SJCRH30 (cell line): ENCODE measurements around the gene CBX2. TPM values are rescaled to one million over a fixed set of nuclear protein-coding genes. Genes with fewer than 3 reads are reported as not detected.

Experiments
- DNase-seq, 2 experiments: peaks; one replicate each; pipeline ENCODE4 v3.0.0-alpha.2; 2015 to 2020
- H3K27ac ChIP-seq: fragments of 250-450 bp; sonication (Bioruptor Pico); 2 replicates; pipeline ENCODE4 v1.5.1; 2020; ENCODE audit warnings: mild to moderate bottlenecking, moderate library complexity
- H3K27me3 ChIP-seq: fragments of 250-450 bp; sonication (Bioruptor Pico); 2 replicates; pipeline ENCODE4 v1.5.1; 2020; ENCODE audit warnings: mild to moderate bottlenecking, moderate library complexity
- H3K36me3 ChIP-seq: fragments of 250-450 bp; sonication (Bioruptor Pico); 2 replicates; pipeline ENCODE4 v1.5.1; 2020; ENCODE audit warnings: mild to moderate bottlenecking, moderate library complexity
- H3K4me1 ChIP-seq: fragments of 250-450 bp; sonication (Bioruptor Pico); 2 replicates; pipeline ENCODE4 v1.5.1; 2020; ENCODE audit warnings: mild to moderate bottlenecking, moderate library complexity
- H3K4me3 ChIP-seq: fragments of 250-450 bp; sonication (Bioruptor Pico); 2 replicates; pipeline ENCODE4 v1.5.1; 2020; ENCODE audit warnings: mild to moderate bottlenecking, moderate library complexity
- H3K9me3 ChIP-seq: fragments of 250-450 bp; sonication (Bioruptor Pico); replicated peaks from 2 replicates; pipeline ENCODE4 v1.5.1; 2020; ENCODE audit warnings: mild to moderate bottlenecking, moderate library complexity
- total RNA-seq: library from RNA; depleted of rRNA; stranded (reverse); fragments of >200 nt; shearing (Covaris generic); gene quantifications from 2 replicates; pipeline ENCODE4 v1.2.3, GENCODE V29; 2014

The CBX2 gene
- total RNA-seq, 1 experiment from 2014 or later, result 90.0 TPM

DNA sequence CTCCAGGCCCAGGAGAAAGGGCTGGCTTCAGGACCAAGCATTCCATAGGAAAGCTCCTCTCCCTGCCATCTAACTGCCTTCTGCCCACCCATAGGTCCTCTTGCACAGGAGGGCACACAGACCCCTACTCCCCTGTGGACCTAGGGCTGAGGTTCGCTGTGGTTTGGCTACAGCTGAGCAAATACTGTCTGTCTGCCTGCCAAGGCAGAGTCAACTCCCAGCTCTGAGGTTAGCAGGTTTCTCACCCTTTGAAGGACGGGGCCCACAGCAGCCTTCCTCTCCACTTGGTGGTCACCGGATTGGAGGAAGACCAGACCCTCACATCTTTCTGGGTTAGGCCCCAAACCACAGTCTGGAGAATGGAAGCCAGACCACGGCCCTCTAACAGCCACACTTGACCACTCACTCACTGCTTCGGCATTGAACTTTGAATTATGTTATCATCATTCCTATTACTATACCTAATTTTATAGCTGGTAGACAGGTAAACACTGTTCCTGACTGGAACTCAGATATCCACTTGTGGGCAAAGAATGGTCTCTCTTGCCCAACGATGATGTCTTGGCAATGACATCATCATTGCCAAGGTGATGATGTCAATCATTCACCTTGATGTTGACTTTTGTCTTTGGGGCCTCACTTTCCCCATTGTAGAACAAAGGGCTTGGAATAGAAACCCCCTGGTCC, 47.1 kb downstream of the CBX2 start:
- no peaks in the 10 kb centered on the region for H3K9me3 ChIP-seq
- H3K27me3 ChIP-seq, result peaks cover 4% of the 10 kb centered on the region; the same call in 1 of the 2 replicates
- no peak overlapping the region for H3K4me3 ChIP-seq

DNA sequence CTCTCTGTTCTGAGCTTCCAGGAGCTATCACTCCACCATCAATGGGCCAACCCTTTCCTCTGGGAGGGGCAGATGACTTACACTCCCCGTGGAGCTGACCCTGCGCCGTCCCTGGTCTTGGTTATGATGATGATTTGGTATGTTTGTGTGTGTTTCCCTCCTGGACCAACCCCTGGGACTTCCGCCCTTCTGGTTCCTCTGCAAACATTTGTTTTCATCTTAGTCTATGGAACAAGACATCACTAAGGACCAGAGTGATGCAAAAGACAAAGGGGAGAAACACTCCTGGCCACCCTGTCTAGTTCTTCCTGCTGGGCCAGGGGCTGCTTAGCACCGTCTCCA, 47.6 kb downstream of the CBX2 start:
- no peak overlapping the region for H3K4me3 ChIP-seq
- no peak overlapping the region for H3K27ac ChIP-seq
- H3K4me1 ChIP-seq, result peaks cover 3% of the 10 kb centered on the region; the same call in 1 of the 2 replicates
- no peaks in the 10 kb centered on the region for H3K36me3 ChIP-seq
- no peaks in the 10 kb centered on the region for H3K27me3 ChIP-seq
- DNase-seq, result no peak
- H3K9me3 ChIP-seq, result no peaks in the 10 kb centered on the region

More for the DNA sequence above, 47.1 kb downstream of the CBX2 start:
- Histone ChIP-seq H3K4me1 (peaks cover 3% of the 10 kb centered on the region; the same call in 1 of the 2 replicates), H3K36me3 (no peaks in the 10 kb centered on the region), H3K27ac (no peak overlapping the region)
- DNase-seq, result no peak

DNA sequence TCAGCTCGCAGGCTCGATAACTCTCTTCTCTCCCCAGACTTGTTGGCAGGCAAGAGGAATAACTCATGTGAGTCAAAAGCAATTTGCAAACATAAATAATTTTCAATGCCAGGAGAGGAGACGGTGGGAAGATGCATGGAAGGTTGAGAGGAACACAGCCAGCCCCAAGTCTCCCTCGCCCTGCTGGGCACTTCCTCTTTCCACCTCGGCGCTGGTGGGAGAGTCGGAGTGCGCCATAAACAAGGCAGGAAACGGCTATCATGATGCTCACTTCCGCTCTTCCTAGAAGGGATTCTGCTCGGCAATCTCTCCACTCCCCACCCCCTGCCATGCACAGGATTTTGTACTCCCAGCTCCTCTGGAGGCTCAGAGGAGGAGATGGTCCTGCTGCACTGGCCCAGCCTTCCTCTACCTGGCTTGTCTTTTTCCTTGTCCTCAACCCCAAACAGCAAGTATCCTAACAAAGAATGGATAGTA, 48.3 kb downstream of the CBX2 start:
- no peak for DNase-seq
- H3K9me3 ChIP-seq, result no peaks in the 10 kb centered on the region
- H3K27me3 ChIP-seq, result no peaks in the 10 kb centered on the region
- no peak overlapping the region for H3K4me3 ChIP-seq
- H3K27ac ChIP-seq, result no peak overlapping the region
- H3K4me1 ChIP-seq, result peaks cover 3% of the 10 kb centered on the region; the same call in 1 of the 2 replicates
- no peaks in the 10 kb centered on the region for H3K36me3 ChIP-seq

DNA sequence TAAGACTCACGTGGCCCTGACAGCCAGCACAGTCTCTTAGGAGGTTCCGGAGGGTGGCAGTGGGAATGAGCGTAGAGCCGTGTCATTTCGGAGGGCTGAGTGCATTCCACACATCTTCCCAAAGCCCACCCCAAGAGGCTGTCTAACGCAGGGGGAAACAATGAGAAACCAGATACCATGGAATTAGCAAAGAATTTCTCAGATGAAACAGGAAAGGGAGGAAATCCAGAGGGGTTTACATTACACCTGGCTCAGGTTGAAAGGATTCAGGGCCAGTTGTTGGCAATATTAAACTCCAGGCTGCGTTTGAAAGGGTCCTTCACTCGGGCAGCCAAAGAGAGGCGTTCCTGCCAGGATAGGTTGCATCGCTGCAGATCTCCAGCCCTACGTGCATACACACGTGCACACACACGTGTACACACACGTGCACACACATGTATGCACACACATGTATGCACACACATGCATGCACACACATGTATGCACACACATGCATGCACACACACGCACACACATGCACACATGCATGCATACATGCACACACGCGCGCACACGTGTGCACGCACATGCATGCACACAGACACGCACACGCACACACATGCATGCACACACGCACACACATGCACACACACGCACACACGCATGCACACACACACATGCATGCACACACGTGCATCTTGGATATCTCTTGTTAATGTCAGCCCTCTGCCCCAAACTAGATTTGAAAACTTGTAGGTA, 49.1 kb downstream of the CBX2 start:
- H3K36me3 ChIP-seq, result no peaks in the 10 kb centered on the region
- H3K27ac ChIP-seq, result no peak overlapping the region
- H3K27me3 ChIP-seq, result no peaks in the 10 kb centered on the region
- no peaks in the 10 kb centered on the region for H3K4me1 ChIP-seq
- DNase-seq, result no peak
- H3K4me3 ChIP-seq, result no peak overlapping the region
- no peaks in the 10 kb centered on the region for H3K9me3 ChIP-seq

DNA sequence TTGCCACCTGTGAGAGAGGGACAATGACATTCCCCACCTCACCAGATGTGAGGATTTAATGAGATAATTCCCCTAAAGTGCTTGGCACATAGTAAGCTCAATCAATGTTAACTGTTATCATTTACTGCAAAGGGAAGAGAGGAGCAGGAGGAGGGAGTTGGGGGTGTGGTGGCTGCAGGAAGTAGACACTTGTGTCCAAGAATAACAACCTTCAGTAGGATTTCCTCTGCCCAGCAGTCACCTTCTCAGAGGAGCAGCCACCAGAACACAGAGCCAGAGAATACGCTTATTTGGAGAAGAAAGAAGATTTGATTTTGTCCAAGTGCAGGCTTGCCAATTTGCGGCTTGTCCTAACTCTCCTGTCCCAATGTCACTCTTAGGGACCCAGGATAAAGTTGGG, 51.1 kb downstream of the CBX2 start:
- no peak overlapping the region for H3K27ac ChIP-seq
- H3K27me3 ChIP-seq, result no peaks in the 10 kb centered on the region
- H3K4me1 ChIP-seq, result no peaks in the 10 kb centered on the region
- H3K36me3 ChIP-seq, result peaks cover 10% of the 10 kb centered on the region; the same call in 1 of the 2 replicates
- no peak for DNase-seq
- H3K9me3 ChIP-seq, result no peaks in the 10 kb centered on the region
- no peak overlapping the region for H3K4me3 ChIP-seq

DNA sequence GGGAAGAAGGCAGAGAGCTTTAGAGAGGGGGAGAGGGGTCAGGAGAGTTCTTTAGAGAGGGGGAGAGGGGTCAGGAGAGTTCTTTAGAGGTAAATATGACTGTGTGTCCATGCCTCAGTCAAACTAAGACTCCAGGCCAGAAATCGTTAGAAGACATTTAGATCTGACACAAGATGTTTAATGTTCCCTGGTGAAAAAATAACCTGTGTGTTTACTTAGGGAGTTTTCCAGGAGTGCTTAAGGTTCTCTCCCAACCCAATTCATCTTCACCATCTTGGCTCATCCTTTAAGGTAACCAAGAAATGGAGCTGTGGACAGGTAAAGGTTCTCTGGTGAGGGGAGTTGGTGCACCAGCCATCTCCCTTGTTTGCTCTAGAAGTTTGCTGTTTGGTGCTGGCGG, 51.5 kb downstream of the CBX2 start:
- Histone ChIP-seq H3K4me3 (no peak overlapping the region), H3K9me3 (no peaks in the 10 kb centered on the region), H3K36me3 (peaks cover 10% of the 10 kb centered on the region), H3K4me1 (no peaks in the 10 kb centered on the region), H3K27me3 (no peaks in the 10 kb centered on the region), H3K27ac (no peak overlapping the region)
- DNase-seq, result no peak

DNA sequence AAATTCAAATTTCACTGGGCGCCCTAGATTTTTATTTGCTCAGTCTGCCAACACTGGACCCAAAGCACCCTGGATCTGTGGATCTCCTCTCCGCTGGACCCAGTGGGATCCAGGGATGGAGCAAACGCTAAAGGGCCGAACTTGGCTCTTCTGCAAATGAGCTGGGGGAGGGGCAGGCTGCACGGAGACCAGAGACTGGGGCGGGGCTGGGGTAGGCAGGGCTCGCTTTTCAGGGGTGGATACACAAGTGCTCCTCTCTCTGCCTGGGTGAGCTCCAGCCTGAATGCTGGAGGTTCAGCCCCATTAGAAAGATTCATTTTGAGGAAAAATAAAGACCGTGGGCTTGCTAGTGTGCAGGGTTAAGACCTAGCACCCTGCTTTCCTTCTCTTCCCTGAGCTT, 52.4 kb downstream of the CBX2 start:
- Histone ChIP-seq H3K27ac (no peak overlapping the region), H3K4me3 (no peak overlapping the region), H3K4me1 (no peaks in the 10 kb centered on the region), H3K27me3 (no peaks in the 10 kb centered on the region), H3K9me3 (no peaks in the 10 kb centered on the region), H3K36me3 (peaks cover 18% of the 10 kb centered on the region)
- no peak for DNase-seq

DNA sequence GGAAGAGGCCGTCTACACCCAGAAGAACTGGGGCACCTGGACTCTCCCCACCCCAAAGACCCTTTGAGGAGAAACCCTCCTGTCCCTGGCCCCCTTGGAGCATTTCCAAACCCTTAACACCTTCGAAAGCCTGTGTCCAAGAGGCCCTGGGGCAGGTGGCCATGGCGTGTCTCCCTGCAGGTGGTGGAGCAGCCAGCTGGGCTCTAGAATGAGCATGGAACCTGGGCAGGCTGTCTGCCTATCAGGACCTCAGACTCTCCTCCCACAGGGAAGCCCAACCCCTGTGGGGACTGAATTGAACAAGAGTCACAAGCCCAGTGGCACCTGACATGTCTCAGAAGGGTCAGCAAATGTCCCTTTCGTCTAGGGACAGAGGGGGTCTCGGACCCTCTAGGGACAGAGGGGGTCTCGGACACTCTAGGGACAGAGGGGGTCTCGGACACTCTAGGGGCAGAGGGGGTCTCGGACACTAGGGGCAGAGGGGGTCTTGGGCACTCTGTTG, 52.9 kb downstream of the CBX2 start:
- H3K27ac ChIP-seq, result no peak overlapping the region
- H3K4me3 ChIP-seq, result no peak overlapping the region
- H3K27me3 ChIP-seq, result no peaks in the 10 kb centered on the region
- peaks cover 24% of the 10 kb centered on the region for H3K36me3 ChIP-seq
- H3K9me3 ChIP-seq, result no peaks in the 10 kb centered on the region
- H3K4me1 ChIP-seq, result no peaks in the 10 kb centered on the region
- DNase-seq, result no peak

DNA sequence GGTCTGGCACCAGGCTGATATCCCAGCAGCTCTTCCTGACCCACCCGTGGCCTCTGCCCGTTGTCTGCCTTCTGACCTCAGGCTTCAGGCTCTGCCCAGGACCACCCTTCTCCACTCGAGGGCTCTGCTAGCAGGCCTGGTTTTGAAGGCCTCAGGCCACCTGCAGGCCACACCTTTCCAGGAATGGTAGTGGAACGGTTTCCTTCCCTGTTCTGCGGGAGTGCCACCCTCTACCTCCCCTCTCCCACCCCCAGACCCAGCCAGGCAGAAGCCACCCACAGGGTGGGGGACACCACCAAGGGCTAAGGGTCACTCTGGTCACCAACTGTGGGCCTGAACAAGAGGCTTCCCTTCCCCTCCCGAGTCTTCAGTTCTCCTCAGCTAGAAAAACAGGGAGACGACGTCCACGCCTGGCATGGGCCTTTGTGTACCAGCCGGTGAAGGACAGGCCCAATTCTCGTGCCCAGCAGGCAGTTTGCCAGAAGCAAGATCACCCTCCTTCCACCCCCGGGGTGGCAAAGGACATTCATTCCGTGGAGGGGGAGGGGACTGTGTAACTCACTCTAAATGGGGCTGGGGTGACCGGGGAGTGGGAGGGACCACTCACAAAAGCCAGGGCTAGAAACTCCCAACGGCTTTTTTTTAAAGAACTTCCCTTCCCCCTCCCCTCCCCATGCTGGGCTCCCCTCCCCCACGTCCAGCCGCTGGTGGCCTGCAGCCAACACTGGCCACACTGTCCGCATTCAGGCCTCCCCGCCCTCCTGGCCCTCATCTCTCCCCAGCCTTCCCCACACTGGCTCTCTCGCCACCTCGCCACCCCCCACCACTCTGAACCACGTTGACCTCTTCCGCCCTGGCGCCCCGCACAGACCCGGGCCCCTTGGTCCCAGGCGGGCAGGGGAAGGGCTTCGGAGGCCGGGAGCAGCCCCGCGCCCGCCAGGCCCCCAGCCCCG, 53.6 kb downstream of the CBX2 start:
- Histone ChIP-seq H3K27me3 (no peaks in the 10 kb centered on the region), H3K27ac (no peak overlapping the region), H3K9me3 (no peaks in the 10 kb centered on the region), H3K4me3 (no peak overlapping the region), H3K36me3 (peaks cover 28% of the 10 kb centered on the region), H3K4me1 (peaks cover 2% of the 10 kb centered on the region; the same call in 1 of the 2 replicates)
- DNase-seq, result no peak

DNA sequence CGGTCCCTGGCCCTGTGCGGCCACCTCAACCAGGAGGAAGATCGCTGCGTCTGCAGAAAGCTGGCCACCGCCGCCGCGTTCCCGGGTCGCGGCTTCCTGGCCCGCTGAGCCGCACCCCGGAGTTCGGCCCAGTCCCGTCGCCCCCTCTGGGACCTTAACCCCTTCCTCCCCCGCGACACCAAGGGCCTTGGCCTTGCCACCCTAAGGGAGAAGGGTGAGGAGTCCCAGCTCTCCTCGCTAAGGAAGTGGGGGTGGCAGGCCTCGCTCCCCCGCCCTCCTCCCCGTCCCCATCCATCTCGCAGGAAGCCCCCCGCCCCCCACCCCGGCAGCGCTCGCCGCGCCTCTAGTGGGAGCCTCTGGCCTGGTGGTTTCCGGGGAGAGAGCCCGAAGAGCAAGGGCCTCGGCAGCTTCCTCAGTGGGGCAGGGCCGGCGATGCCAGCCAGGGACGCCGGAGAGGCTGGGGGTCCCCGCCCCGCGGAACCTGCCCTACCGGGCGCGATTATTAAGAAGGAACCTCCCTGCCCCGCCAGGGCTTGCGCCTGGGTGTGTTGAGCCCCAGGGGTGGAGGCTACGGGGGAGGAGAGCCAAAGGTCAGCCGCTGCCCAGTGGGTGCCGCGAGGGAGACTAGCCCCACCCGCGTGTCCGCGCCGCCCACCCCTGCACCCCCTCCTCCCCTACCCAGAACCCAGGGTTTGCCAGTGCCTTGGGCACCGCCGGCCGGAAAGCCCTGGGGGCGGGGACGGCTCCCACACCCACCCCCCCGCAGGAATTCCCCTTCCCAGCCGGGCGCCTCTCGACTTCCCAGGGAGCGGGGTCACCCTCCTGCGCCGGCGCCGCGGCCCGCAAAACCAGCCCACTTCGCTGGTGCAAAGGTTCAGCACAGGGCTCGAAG, 54.5 kb downstream of the CBX2 start:
- no peak for DNase-seq
- H3K36me3 ChIP-seq, result peaks cover 30% of the 10 kb centered on the region
- H3K27ac ChIP-seq, result no peak overlapping the region
- H3K27me3 ChIP-seq, result no peaks in the 10 kb centered on the region
- H3K4me3 ChIP-seq, result no peak overlapping the region
- H3K4me1 ChIP-seq, result peaks cover 10% of the 10 kb centered on the region
- H3K9me3 ChIP-seq, result no peaks in the 10 kb centered on the region

DNA sequence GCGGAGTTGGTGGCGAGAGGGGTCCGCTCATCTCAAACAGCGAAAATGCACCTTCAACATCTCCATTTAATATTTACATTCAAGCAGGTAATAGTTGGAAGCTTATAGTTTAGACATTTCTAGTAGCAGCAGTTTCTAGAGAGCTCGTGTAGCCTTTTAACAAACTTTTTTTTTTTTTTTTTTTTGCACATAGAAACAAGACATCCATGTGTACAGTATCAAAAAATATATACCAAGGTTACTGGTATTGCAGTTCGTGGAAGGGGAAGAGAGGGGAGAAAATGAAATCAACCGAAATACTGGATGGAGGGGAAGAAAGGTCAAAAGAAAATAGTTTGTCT, 55.1 kb downstream of the CBX2 start:
- H3K4me1 ChIP-seq, result peaks cover 12% of the 10 kb centered on the region
- no peak overlapping the region for H3K4me3 ChIP-seq
- no peak overlapping the region for H3K27ac ChIP-seq
- H3K27me3 ChIP-seq, result no peaks in the 10 kb centered on the region
- peaks cover 30% of the 10 kb centered on the region for H3K36me3 ChIP-seq
- DNase-seq, result no peak
- H3K9me3 ChIP-seq, result no peaks in the 10 kb centered on the region

DNA sequence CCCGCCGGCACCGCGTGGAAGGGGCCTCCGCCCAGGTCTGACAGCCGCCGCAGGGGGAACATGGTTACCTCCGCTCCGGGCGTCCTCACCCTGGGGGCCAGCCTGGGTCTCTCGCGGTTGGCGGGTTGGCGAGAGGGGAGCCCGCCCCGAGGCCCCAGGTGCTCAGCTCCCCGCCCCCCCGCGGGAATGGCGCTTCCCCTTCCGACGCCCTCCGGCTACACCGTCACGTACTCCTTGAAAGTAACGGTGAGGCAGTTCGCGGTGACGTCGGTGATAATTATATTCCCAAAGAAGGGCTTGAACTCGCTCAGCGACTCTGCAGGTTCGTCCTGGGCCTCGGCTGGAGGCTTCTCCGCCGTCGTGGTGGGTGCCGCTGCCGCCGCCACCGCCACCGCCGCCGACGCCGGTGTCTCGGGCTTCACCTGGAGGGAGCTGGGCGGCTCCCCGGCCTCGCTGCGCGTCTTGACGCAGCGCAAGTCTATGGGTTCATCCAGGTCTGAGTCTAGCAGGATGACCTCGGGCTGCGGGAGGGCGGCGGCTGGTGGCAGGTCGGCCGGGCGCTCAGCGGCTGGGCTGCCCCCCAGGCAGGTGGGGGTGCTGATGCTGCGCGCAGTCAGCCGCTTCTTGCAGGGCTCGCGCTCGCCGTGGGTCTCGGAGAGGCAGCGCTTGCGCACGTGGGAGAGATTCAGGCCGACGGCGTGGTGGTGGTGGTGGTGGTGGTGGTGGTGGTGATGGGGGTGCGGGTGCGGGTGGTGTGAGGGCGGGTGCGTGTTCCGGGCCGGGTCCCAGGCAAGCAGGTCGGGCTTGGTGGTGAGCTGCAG, 56.0 kb downstream of the CBX2 start:
- H3K4me3 ChIP-seq, result no peak overlapping the region
- peaks cover 30% of the 10 kb centered on the region for H3K36me3 ChIP-seq
- H3K4me1 ChIP-seq, result peaks cover 12% of the 10 kb centered on the region
- DNase-seq, result no peak
- no peaks in the 10 kb centered on the region for H3K9me3 ChIP-seq
- no peaks in the 10 kb centered on the region for H3K27me3 ChIP-seq
- H3K27ac ChIP-seq, result no peak overlapping the region
